Stomach (tissue), 4 donors: Measurements from ENCODE around the gene HIF1AN.

Source experiments
- EP300 ChIP-seq: sonication (generic); formaldehyde crosslinking; IDR thresholded peaks from one replicate; pipeline ENCODE4 v1.6.1; 2017; ENCODE audit warnings: antibody characterized with exemption
- POLR2A ChIP-seq, 4 donors: fragments of 450-650 bp; IDR thresholded peaks; one replicate each; pipeline ENCODE4 v1.6.1; 2016; ENCODE audit warnings: antibody characterized with exemption in 4 of 4, control low read depth in 2 of 4, mild to moderate bottlenecking in 1 of 4, moderate library complexity in 1 of 4
- POLR2AphosphoS5 ChIP-seq, 3 donors: sonication (generic); formaldehyde crosslinking; IDR thresholded peaks; one replicate each; pipeline ENCODE4 v1.6.1; 2016; ENCODE audit warnings: antibody characterized with exemption in 3 of 3
- TF ChIP-seq, protein P1 (sequence below), 7 experiments: fragments of 450-650 bp in 4 of 7; fragments of 200-600 bp in 3 of 7; sonication (generic) in 3 of 7; IDR thresholded peaks; one replicate each; pipeline ENCODE4 v1.5.1; 2016 to 2019; ENCODE audit warnings: antibody characterized with exemption in 7 of 7, control low read depth in 2 of 7, mild to moderate bottlenecking in 1 of 7

DNA sequence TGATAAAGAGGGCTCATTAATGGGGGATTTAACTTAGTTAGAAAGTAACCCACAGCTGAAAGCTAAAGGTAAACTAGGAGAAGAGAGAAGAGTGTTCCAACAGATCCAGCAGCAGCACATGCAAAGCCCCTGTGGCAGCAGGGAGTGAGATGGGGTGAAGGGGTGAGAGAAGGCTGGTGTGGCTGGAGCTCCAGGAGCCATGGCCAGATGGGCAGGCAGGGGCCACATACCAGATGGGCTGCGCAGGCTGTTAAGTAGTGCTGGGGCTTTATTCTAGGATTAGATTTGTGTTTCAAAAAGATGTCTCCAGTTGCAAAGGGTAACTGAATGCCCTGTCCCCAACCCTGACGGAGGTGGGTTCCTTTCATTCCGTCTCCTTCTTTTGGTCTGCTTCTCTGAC lies 33.2 kb downstream of the HIF1AN start:
- no peak for TF ChIP-seq EP300
- no peak for TF ChIP-seq POLR2AphosphoS5 (IDR thresholded peaks at IDR 0.05)
- TF ChIP-seq, protein P1, sequence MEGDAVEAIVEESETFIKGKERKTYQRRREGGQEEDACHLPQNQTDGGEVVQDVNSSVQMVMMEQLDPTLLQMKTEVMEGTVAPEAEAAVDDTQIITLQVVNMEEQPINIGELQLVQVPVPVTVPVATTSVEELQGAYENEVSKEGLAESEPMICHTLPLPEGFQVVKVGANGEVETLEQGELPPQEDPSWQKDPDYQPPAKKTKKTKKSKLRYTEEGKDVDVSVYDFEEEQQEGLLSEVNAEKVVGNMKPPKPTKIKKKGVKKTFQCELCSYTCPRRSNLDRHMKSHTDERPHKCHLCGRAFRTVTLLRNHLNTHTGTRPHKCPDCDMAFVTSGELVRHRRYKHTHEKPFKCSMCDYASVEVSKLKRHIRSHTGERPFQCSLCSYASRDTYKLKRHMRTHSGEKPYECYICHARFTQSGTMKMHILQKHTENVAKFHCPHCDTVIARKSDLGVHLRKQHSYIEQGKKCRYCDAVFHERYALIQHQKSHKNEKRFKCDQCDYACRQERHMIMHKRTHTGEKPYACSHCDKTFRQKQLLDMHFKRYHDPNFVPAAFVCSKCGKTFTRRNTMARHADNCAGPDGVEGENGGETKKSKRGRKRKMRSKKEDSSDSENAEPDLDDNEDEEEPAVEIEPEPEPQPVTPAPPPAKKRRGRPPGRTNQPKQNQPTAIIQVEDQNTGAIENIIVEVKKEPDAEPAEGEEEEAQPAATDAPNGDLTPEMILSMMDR (IDR thresholded peaks at IDR 0.05), result no peak
- TF ChIP-seq POLR2A (IDR thresholded peaks at IDR 0.05), result no peak
